ENCODE data around the gene HEATR9.

GRCh38 chr17:35903451-35903850, 34.8 kb upstream of the HEATR9 start:
- no peak for TF ChIP-seq POLR2A (IDR thresholded peaks at IDR 0.05; ENCODE audit: low read length)
- TF ChIP-seq GATA1 (IDR thresholded peaks at IDR 0.05; ENCODE audit: low read depth, low read length) = no peak

All from erythroblast (primary cell).